ENCODE results near the gene SSC5D. TPM values are rescaled to one million over a fixed set of nuclear protein-coding genes. Genes with fewer than 3 reads are reported as not detected.

Gene SSC5D
- total and polyA plus RNA-seq, 2 of the 4 experiments (the other 2 are of a cell fraction), result 1.4 to 19.1 TPM

- peak; percentile 90 for DNase-seq
- no peaks in the 10 kb centered on the region for H3K4me1 ChIP-seq (ENCODE audit: control insufficient read depth, insufficient read depth, low read length)
- H3K27ac ChIP-seq (ENCODE audit: insufficient read depth, low read length), result peak overlapping the region; percentile 5; the same call in 1 of the 2 replicates
- no peaks in the 10 kb centered on the region for H3K79me1 ChIP-seq (ENCODE audit: low read depth in 1 of 2, low read length in 2 of 2)
- H3K23ac ChIP-seq (ENCODE audit: low read depth, low read length), result no peak overlapping the region
- no peak overlapping the region for H3K18ac ChIP-seq (ENCODE audit: low read depth, low read length)
- H2AFZ ChIP-seq (replicated peaks; ENCODE audit: low read length, poor library complexity), result peak overlapping the region; percentile 97
- H4K91ac ChIP-seq (ENCODE audit: insufficient read depth, low read depth, low read length), result no peak overlapping the region; the same call in 1 of the 2 replicates
- peak overlapping the region in 1 of 2 experiments; percentile 68; a peak in 1 of 4 replicates for H4K8ac ChIP-seq (ENCODE audit: low read depth in 2 of 2, low read length in 2 of 2)
- no peak overlapping the region for H2BK20ac ChIP-seq (ENCODE audit: low read depth, low read length)
- in situ Hi-C loops (cut with MboI; ENCODE audit: low sequenced_read_pairs), result no loop called here
- no peak overlapping the region; the same call in 2 of the 3 replicates for H2BK15ac ChIP-seq (ENCODE audit: low read depth, low read length)
- peak overlapping the region; percentile 38; the same call in 1 of the 2 replicates for H2BK120ac ChIP-seq (ENCODE audit: low read depth, low read length)
- dilution Hi-C loops (cut with HindIII; ENCODE audit: low sequenced_read_pairs, unreplicated experiment), result no loop called here
- no peak overlapping the region for H2BK5ac ChIP-seq (ENCODE audit: low read depth, low read length, poor library complexity, severe bottlenecking)
- no peak overlapping the region for H3K14ac ChIP-seq (replicated peaks; ENCODE audit: low read depth, low read length)
- ChIA-PET CTCF (interaction anchor here (0.5 to 2.0 kb wide), 24 partner anchors 8 to 362 kb away, joined by 3 to 24 read pairs (median 4); partner anchors contain the start of genes ISOC2, NAT14, ZNF628 and ZNF865), POLR2A (ENCODE audit: unreplicated experiment) (interaction anchor here (0.7 kb wide), 2 partner anchors 10 to 27 kb away, joined by 3 read pairs; no protein-coding TSS in a partner anchor)
- WGBS, 2 experiments (ENCODE audit: extremely low coverage in 2 of 2, insufficient read length in 1 of 2), result 12% methylated on average over 22 of the region's 64 CpGs; no CpG with 5 or more reads in 1 of the 2 experiments
- no peaks in the 10 kb centered on the region for H4K20me1 ChIP-seq (ENCODE audit: insufficient read depth, low read length)
- peak overlapping the region; percentile 80 for H2AK9ac ChIP-seq (replicated peaks; ENCODE audit: low read depth, low read length, poor library complexity)
- H4K5ac ChIP-seq (ENCODE audit: low read depth, low read length), result no peak overlapping the region
- H3K9ac ChIP-seq (ENCODE audit: low read depth, low read length), result no peak overlapping the region
- intact Hi-C loops (cut with micrococcal nuclease), result loop anchor here (1.0 to 5.0 kb wide), 3 partner anchors 36 to 362 kb away; partner anchors contain the start of gene UBE2S
- peaks cover 10% of the 10 kb centered on the region; the same call in 1 of the 2 replicates for H3K36me3 ChIP-seq (ENCODE audit: control insufficient read depth, insufficient read depth, low read length)
- no peak overlapping the region for H2AK5ac ChIP-seq (ENCODE audit: low read depth, low read length)
- no peak overlapping the region for H3K56ac ChIP-seq (ENCODE audit: extremely low read depth, insufficient read depth, low read length)
- H3K27me3 ChIP-seq (ENCODE audit: control insufficient read depth, insufficient read depth, low read length), result no peaks in the 10 kb centered on the region
- BruUV-seq (replicated peaks), result no TSS peak
- H3K9me3 ChIP-seq (ENCODE audit: control insufficient read depth, insufficient read depth, low read length), result no peaks in the 10 kb centered on the region
- no peaks in the 10 kb centered on the region for H3K9me1 ChIP-seq (ENCODE audit: insufficient read depth, low read length)
- ATAC-seq (ENCODE audit: low read depth), result peak; percentile 98
- H3K4me3 ChIP-seq (ENCODE audit: insufficient read depth, low read depth, low read length), result peak overlapping the region; percentile 48
- 0 out of 2 replicates have a peak overlapping the region, but pooled peaks have one; percentile 19 for H3K4ac ChIP-seq (ENCODE audit: low read depth, low read length)
- H3K4me2 ChIP-seq (ENCODE audit: low read depth, low read length), result peak overlapping the region; percentile 80
- TF ChIP-seq BHLHE40 (IDR thresholded peaks at IDR 0.05; ENCODE audit: low read depth, low read length) (peak; percentile 89), CHD1 (IDR thresholded peaks at IDR 0.05; ENCODE audit: low read depth, low read length) (no peak), MAFK (IDR thresholded peaks at IDR 0.05; ENCODE audit: low read depth, low read length) (no peak), RFX5 (IDR thresholded peaks at IDR 0.05; ENCODE audit: low read depth, low read length) (peak; percentile 99), USF2 (IDR thresholded peaks at IDR 0.05; ENCODE audit: low read depth, low read length) (peak; percentile 72; the same call in 1 of the 2 replicates), FOS (IDR thresholded peaks at IDR 0.05; ENCODE audit: low read depth, low read length) (peak; percentile 12; the same call in 1 of the 2 replicates), RAD21 (IDR thresholded peaks at IDR 0.05; ENCODE audit: low read length) (peak; percentile 95), CTCF (conservative IDR thresholded peaks at IDR 0.05; ENCODE audit: low read depth, low read length) (peak; percentile 97), CEBPB (IDR thresholded peaks at IDR 0.05; ENCODE audit: low read depth, low read length) (no peak), ELK1 (IDR thresholded peaks at IDR 0.05; ENCODE audit: borderline replicate concordance, low read depth, low read length) (no peak), NFE2L2 (IDR thresholded peaks at IDR 0.05; ENCODE audit: low read depth, low read length) (0 out of 2 replicates have a peak, but pooled peaks have one; percentile 16), MXI1 (IDR thresholded peaks at IDR 0.05; ENCODE audit: borderline replicate concordance, low read depth, low read length) (no peak), SMC3 (IDR thresholded peaks at IDR 0.05; ENCODE audit: low read depth, low read length) (peak; percentile 89)
These were observed 15.4 kb downstream of the SSC5D start for GRCh38 chr19:55503502-55504251.

All from IMR-90 (cell line).